Breast epithelium (tissue), 4 donors: ENCODE data around the gene NR2C2. TPM values are rescaled to one million over a fixed set of nuclear protein-coding genes. Genes with fewer than 3 reads are reported as not detected.

Source experiments
- DNase-seq, 2 donors: peaks; one replicate each; pipeline ENCODE4 v3.0.0-alpha.2; 2019; ENCODE audit warnings: low spot score in 2 of 2
- H3K27ac ChIP-seq, 2 donors: fragments of 200-600 bp; sonication (generic) in 1 of 2; one replicate each; pipeline ENCODE4 v1.5.1; 2016 to 2019; ENCODE audit warnings: mild to moderate bottlenecking in 1 of 2
- H3K27me3 ChIP-seq, 2 donors: fragments of 200-600 bp; sonication (generic) in 1 of 2; one replicate each; pipeline versions ENCODE4 v1.5.1 to v1.6.0; 2017 to 2019; ENCODE audit warnings: control low read depth in 1 of 2, mild to moderate bottlenecking in 1 of 2
- H3K36me3 ChIP-seq: fragments of 200-600 bp; one replicate; pipeline ENCODE4 v1.5.1; 2019
- H3K4me1 ChIP-seq, 2 donors: fragments of 200-600 bp; sonication (generic); one replicate each; pipeline ENCODE4 v1.5.1; 2016 to 2019; ENCODE audit warnings: control low read depth in 1 of 2
- H3K4me3 ChIP-seq, 3 donors: fragments of 200-600 bp; sonication (generic); 1 replicate in 2 of 3; 2 replicates in 1 of 3; pipeline ENCODE4 v1.5.1; 2016 to 2019; ENCODE audit warnings: mild to moderate bottlenecking in 3 of 3, moderate library complexity in 2 of 3
- H3K9me3 ChIP-seq, 2 donors: fragments of 200-600 bp; sonication (generic) in 1 of 2; one replicate each; pipeline ENCODE4 v1.5.1; 2016 to 2019; ENCODE audit warnings: control low read depth in 1 of 2
- POLR2A ChIP-seq: fragments of 450-650 bp; IDR thresholded peaks from one replicate; pipeline ENCODE4 v1.6.1; 2016; ENCODE audit warnings: antibody characterized with exemption, mild to moderate bottlenecking, moderate library complexity
- POLR2AphosphoS5 ChIP-seq, 3 donors: sonication (generic); formaldehyde crosslinking; IDR thresholded peaks; one replicate each; pipeline ENCODE4 v1.6.1; 2017; ENCODE audit warnings: antibody characterized with exemption in 3 of 3
- intact Hi-C: fragments of 100-400 bp; cut with DNase I; formaldehyde crosslinking; loops from one replicate; pipeline ENCODE4 v1.15.1; 2023; ENCODE audit warnings: low total_unique reads
- total RNA-seq, 3 donors: library from RNA; depleted of rRNA; stranded (reverse); fragments of >200 nt; gene quantifications; one replicate each; pipeline ENCODE4 v1.1.0, GENCODE V29; 2016
- TF ChIP-seq, protein P1 (sequence below), 3 donors: fragments of 450-650 bp; IDR thresholded peaks; one replicate each; pipeline ENCODE4 v1.5.1; 2016 to 2017; ENCODE audit warnings: antibody characterized with exemption in 3 of 3, mild to moderate bottlenecking in 3 of 3, moderate library complexity in 3 of 3

Gene NR2C2
- total RNA-seq, 3 donors from 2014 or later, result 41.9 to 71.0 (median 52.8) TPM

DNA sequence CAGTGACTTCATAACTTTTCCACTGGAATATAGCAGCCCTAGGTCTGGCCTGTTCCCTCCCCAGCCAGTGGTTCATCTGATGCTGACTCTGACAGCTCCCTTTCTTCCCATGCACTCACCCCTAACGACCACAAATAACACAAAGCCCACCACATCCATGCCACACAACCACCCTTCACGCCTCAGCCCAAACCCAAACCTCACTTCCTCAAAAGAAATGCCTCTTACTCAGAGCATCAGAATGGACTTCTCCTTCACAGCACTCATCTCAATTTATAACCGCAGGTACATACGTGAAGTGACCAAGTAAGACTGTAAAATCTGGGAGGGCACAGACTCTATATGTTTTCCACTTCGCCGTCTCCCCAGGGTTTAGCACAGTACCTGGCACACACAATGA is 150.5 kb downstream of the NR2C2 start:
- intact Hi-C loops, result no loop called here
- H3K27ac ChIP-seq, result no peak overlapping the region

More for the DNA sequence above, 150.5 kb downstream of the NR2C2 start:
- Histone ChIP-seq H3K36me3 (no peaks in the 10 kb centered on the region), H3K4me1 (peaks cover 0 to 7% of the 10 kb centered on the region in 2 donors), H3K9me3 (no peaks in the 10 kb centered on the region), H3K4me3 (peak overlapping the region; percentile 72 to 96 (median 77)), H3K27me3 (no peaks in the 10 kb centered on the region)
- no peak for TF ChIP-seq POLR2A
- TF ChIP-seq, protein P1, sequence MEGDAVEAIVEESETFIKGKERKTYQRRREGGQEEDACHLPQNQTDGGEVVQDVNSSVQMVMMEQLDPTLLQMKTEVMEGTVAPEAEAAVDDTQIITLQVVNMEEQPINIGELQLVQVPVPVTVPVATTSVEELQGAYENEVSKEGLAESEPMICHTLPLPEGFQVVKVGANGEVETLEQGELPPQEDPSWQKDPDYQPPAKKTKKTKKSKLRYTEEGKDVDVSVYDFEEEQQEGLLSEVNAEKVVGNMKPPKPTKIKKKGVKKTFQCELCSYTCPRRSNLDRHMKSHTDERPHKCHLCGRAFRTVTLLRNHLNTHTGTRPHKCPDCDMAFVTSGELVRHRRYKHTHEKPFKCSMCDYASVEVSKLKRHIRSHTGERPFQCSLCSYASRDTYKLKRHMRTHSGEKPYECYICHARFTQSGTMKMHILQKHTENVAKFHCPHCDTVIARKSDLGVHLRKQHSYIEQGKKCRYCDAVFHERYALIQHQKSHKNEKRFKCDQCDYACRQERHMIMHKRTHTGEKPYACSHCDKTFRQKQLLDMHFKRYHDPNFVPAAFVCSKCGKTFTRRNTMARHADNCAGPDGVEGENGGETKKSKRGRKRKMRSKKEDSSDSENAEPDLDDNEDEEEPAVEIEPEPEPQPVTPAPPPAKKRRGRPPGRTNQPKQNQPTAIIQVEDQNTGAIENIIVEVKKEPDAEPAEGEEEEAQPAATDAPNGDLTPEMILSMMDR (IDR thresholded peaks at IDR 0.05), result no peak
- no peak for TF ChIP-seq POLR2AphosphoS5 (IDR thresholded peaks at IDR 0.05)
- DNase-seq, result no peak

Other genes starting within 250 kb of the NR2C2 start
- 10 to 100 TPM in 2 of 3 donors, 1 to 10 TPM in 1; 7.3 to 28.2 (median 18.7) TPM for gene FGD5, start 128.6 kb upstream of the NR2C2 start, total RNA-seq
- 10 to 100 TPM; 19.5 to 40.0 (median 36.4) TPM for gene MRPS25, start 117.7 kb downstream of the NR2C2 start, total RNA-seq
- 10 to 100 TPM; 28.6 to 30.5 (median 29.6) TPM for gene RBSN, start 151.6 kb downstream of the NR2C2 start, total RNA-seq